ENCODE results near the gene SVOP. TPM values are rescaled to one million over a fixed set of nuclear protein-coding genes. Genes with fewer than 3 reads are reported as not detected.

Gene SVOP
- total and polyA plus RNA-seq, 2 experiments from 2014 or later: 0.10 TPM; not detected in 1

DNA sequence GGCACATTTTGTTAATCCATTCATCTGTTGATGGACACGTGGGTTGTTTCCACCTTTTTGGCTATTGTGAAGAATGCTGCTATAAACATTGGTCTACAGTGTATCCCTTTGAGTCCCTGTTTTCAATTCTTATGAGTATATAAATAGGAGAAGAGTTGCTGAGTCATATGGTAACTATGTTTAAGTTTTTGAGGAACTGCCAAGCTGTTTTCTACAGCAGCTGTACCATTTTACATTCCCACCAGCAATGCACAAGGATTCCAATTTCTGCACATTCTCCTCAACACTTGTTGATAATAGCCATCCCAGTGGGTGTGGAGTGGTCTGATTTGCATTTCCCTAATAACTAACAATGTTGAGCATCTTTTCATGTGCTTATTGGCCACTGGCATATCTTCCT lies 6.9 kb upstream of the SVOP start:
- Histone ChIP-seq H3K36me3 (ENCODE audit: insufficient read depth) (no peaks in the 10 kb centered on the region), H3K27me3 (ENCODE audit: insufficient read depth) (no peaks in the 10 kb centered on the region), H3F3A (replicated peaks; ENCODE audit: low read depth) (no peaks in the 10 kb centered on the region), H3K4me3 (no peak overlapping the region), H4K20me1 (replicated peaks; ENCODE audit: insufficient read depth) (no peaks in the 10 kb centered on the region), H2AFZ (no peak overlapping the region), H3K27ac (ENCODE audit: low read depth) (no peak overlapping the region), H3K4me2 (no peak overlapping the region), H3K9me2 (ENCODE audit: insufficient read depth) (no peaks in the 10 kb centered on the region), H3K4me1 (ENCODE audit: insufficient read depth) (no peaks in the 10 kb centered on the region), H3K79me2 (replicated peaks; ENCODE audit: insufficient read depth) (no peaks in the 10 kb centered on the region)
- Mint-ChIP-seq H3K4me3 (no peak overlapping the region), H3K27me3 (ENCODE audit: insufficient read depth, low read depth, poor library complexity) (peaks cover 2% of the 10 kb centered on the region), H3K4me1 (no peaks in the 10 kb centered on the region), H3K36me3 (ENCODE audit: low read depth) (no peaks in the 10 kb centered on the region), H3K9me3 (peaks cover 2% of the 10 kb centered on the region), H3K27ac (no peak overlapping the region)
- no peak for ATAC-seq
- TF ChIP-seq, protein P1, sequence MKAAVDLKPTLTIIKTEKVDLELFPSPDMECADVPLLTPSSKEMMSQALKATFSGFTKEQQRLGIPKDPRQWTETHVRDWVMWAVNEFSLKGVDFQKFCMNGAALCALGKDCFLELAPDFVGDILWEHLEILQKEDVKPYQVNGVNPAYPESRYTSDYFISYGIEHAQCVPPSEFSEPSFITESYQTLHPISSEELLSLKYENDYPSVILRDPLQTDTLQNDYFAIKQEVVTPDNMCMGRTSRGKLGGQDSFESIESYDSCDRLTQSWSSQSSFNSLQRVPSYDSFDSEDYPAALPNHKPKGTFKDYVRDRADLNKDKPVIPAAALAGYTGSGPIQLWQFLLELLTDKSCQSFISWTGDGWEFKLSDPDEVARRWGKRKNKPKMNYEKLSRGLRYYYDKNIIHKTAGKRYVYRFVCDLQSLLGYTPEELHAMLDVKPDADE (IDR thresholded peaks at IDR 0.05): no peak
- TF ChIP-seq EZH2 (IDR thresholded peaks at IDR 0.05; ENCODE audit: low read depth, unreplicated experiment): no peak
- no peak for TF ChIP-seq NANOG (IDR thresholded peaks at IDR 0.05; ENCODE audit: borderline replicate concordance)
- TF ChIP-seq ZNF331 (CRISPR knock-in tag; IDR thresholded peaks at IDR 0.05; ENCODE audit: low read depth): no peak
- no peak for TF ChIP-seq CREB1 (CRISPR knock-in tag; IDR thresholded peaks at IDR 0.05; ENCODE audit: low read depth)
- TF ChIP-seq ZNF114 (CRISPR knock-in tag; IDR thresholded peaks at IDR 0.05): no peak
- TF ChIP-seq, protein P2, sequence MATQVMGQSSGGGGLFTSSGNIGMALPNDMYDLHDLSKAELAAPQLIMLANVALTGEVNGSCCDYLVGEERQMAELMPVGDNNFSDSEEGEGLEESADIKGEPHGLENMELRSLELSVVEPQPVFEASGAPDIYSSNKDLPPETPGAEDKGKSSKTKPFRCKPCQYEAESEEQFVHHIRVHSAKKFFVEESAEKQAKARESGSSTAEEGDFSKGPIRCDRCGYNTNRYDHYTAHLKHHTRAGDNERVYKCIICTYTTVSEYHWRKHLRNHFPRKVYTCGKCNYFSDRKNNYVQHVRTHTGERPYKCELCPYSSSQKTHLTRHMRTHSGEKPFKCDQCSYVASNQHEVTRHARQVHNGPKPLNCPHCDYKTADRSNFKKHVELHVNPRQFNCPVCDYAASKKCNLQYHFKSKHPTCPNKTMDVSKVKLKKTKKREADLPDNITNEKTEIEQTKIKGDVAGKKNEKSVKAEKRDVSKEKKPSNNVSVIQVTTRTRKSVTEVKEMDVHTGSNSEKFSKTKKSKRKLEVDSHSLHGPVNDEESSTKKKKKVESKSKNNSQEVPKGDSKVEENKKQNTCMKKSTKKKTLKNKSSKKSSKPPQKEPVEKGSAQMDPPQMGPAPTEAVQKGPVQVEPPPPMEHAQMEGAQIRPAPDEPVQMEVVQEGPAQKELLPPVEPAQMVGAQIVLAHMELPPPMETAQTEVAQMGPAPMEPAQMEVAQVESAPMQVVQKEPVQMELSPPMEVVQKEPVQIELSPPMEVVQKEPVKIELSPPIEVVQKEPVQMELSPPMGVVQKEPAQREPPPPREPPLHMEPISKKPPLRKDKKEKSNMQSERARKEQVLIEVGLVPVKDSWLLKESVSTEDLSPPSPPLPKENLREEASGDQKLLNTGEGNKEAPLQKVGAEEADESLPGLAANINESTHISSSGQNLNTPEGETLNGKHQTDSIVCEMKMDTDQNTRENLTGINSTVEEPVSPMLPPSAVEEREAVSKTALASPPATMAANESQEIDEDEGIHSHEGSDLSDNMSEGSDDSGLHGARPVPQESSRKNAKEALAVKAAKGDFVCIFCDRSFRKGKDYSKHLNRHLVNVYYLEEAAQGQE (IDR thresholded peaks at IDR 0.05; ENCODE audit: unreplicated experiment): no peak
- TF ChIP-seq POLR2AphosphoS5 (IDR thresholded peaks at IDR 0.05; ENCODE audit: low read depth): no peak
- no peak for DNase-seq (ENCODE audit: low spot score)

DNA sequence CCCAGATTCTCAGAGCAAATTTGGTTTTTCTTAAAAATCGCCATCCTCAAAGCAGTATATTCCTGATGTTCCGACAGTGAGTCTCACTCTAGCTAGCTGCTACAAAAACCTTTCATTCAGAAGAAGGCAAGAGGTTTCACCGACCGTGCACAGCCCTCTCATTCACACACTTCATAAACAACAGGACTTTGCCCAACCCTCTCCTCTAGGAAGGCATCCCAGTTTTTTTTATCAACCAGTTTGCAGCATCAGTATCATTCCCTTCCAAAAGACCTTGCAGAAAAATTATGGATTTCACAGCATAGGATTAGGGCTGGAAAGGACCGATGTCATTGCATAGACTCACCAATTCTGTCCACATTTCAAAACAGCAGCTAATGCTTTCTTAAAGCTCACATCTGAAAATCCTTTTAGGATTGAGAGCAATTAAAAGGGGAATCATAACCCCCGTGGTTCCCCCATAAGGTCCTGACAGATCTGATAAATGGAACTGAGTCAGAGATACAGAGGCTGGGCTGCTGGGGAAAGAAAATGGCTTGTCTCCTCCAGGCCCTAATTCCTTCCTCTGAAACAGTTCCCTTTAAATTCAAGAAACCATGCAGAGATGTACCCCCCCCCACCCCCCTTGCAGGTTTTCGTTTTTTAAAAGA lies 597 bp downstream of the SVOP start:
- Histone ChIP-seq H3K36me3 (ENCODE audit: insufficient read depth) (no peaks in the 10 kb centered on the region), H3K4me2 (peak overlapping the region; percentile 79; the same call in 1 of the 2 replicates), H3K4me1 (ENCODE audit: insufficient read depth) (no peaks in the 10 kb centered on the region), H4K20me1 (replicated peaks; ENCODE audit: insufficient read depth) (no peaks in the 10 kb centered on the region), H3K9me2 (ENCODE audit: insufficient read depth) (no peaks in the 10 kb centered on the region), H3K27me3 (ENCODE audit: insufficient read depth) (peaks cover 6% of the 10 kb centered on the region; the same call in 1 of the 2 replicates), H2AFZ (peak overlapping the region; percentile 33; the same call in 1 of the 2 replicates), H3K27ac (ENCODE audit: low read depth) (no peak overlapping the region), H3K79me2 (replicated peaks; ENCODE audit: insufficient read depth) (no peaks in the 10 kb centered on the region), H3K4me3 (peak overlapping the region; percentile 54), H3F3A (replicated peaks; ENCODE audit: low read depth) (no peaks in the 10 kb centered on the region)
- Mint-ChIP-seq H3K36me3 (ENCODE audit: low read depth) (no peaks in the 10 kb centered on the region), H3K27me3 (ENCODE audit: insufficient read depth, low read depth, poor library complexity) (no peaks in the 10 kb centered on the region), H3K9me3 (no peaks in the 10 kb centered on the region), H3K4me3 (peak overlapping the region; percentile 63), H3K27ac (no peak overlapping the region), H3K4me1 (peaks cover 7% of the 10 kb centered on the region; the same call in 2 of the 3 replicates)
- DNase-seq (ENCODE audit: low spot score): no peak
- peak; percentile 16 for ATAC-seq
- no peak for TF ChIP-seq EZH2 (IDR thresholded peaks at IDR 0.05; ENCODE audit: low read depth, unreplicated experiment)
- TF ChIP-seq, protein P3, sequence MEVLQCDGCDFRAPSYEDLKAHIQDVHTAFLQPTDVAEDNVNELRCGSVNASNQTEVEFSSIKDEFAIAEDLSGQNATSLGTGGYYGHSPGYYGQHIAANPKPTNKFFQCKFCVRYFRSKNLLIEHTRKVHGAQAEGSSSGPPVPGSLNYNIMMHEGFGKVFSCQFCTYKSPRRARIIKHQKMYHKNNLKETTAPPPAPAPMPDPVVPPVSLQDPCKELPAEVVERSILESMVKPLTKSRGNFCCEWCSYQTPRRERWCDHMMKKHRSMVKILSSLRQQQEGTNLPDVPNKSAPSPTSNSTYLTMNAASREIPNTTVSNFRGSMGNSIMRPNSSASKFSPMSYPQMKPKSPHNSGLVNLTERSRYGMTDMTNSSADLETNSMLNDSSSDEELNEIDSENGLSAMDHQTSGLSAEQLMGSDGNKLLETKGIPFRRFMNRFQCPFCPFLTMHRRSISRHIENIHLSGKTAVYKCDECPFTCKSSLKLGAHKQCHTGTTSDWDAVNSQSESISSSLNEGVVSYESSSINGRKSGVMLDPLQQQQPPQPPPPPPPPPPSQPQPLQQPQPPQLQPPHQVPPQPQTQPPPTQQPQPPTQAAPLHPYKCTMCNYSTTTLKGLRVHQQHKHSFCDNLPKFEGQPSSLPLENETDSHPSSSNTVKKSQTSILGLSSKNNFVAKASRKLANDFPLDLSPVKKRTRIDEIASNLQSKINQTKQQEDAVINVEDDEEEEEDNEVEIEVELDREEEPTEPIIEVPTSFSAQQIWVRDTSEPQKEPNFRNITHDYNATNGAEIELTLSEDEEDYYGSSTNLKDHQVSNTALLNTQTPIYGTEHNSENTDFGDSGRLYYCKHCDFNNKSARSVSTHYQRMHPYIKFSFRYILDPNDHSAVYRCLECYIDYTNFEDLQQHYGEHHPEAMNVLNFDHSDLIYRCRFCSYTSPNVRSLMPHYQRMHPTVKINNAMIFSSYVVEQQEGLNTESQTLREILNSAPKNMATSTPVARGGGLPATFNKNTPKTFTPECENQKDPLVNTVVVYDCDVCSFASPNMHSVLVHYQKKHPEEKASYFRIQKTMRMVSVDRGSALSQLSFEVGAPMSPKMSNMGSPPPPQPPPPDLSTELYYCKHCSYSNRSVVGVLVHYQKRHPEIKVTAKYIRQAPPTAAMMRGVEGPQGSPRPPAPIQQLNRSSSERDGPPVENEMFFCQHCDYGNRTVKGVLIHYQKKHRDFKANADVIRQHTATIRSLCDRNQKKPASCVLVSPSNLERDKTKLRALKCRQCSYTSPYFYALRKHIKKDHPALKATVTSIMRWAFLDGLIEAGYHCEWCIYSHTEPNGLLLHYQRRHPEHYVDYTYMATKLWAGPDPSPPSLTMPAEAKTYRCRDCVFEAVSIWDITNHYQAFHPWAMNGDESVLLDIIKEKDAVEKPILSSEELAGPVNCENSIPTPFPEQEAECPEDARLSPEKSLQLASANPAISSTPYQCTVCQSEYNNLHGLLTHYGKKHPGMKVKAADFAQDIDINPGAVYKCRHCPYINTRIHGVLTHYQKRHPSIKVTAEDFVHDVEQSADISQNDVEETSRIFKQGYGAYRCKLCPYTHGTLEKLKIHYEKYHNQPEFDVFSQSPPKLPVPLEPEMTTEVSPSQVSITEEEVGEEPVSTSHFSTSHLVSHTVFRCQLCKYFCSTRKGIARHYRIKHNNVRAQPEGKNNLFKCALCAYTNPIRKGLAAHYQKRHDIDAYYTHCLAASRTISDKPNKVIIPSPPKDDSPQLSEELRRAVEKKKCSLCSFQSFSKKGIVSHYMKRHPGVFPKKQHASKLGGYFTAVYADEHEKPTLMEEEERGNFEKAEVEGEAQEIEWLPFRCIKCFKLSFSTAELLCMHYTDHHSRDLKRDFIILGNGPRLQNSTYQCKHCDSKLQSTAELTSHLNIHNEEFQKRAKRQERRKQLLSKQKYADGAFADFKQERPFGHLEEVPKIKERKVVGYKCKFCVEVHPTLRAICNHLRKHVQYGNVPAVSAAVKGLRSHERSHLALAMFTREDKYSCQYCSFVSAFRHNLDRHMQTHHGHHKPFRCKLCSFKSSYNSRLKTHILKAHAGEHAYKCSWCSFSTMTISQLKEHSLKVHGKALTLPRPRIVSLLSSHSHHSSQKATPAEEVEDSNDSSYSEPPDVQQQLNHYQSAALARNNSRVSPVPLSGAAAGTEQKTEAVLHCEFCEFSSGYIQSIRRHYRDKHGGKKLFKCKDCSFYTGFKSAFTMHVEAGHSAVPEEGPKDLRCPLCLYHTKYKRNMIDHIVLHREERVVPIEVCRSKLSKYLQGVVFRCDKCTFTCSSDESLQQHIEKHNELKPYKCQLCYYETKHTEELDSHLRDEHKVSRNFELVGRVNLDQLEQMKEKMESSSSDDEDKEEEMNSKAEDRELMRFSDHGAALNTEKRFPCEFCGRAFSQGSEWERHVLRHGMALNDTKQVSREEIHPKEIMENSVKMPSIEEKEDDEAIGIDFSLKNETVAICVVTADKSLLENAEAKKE (CRISPR knock-in tag; IDR thresholded peaks at IDR 0.05): no peak

Measured in GM23338 (cell line).